ENCODE results near the gene HHIPL1.

DNA sequence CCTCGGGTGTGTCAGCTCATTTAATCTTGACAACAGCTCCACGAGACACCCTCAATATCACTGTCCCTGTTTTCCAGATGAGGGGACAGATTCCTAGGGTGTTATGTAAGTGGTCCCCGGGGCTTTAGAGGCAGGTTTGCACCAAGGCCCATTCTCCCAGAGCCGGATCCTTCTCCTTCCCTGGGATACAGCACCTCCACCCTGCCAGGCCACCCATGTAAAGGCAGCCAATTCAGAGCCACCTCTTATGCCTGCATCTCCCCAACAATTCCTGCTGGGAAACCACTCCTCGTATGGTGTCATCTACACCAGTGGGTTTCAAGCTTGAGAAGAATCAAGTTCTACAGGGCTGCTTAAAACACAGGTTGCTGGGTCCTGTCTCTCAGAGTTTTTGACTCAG, 35.1 kb downstream of the HHIPL1 start:
- TF ChIP-seq, protein P1, sequence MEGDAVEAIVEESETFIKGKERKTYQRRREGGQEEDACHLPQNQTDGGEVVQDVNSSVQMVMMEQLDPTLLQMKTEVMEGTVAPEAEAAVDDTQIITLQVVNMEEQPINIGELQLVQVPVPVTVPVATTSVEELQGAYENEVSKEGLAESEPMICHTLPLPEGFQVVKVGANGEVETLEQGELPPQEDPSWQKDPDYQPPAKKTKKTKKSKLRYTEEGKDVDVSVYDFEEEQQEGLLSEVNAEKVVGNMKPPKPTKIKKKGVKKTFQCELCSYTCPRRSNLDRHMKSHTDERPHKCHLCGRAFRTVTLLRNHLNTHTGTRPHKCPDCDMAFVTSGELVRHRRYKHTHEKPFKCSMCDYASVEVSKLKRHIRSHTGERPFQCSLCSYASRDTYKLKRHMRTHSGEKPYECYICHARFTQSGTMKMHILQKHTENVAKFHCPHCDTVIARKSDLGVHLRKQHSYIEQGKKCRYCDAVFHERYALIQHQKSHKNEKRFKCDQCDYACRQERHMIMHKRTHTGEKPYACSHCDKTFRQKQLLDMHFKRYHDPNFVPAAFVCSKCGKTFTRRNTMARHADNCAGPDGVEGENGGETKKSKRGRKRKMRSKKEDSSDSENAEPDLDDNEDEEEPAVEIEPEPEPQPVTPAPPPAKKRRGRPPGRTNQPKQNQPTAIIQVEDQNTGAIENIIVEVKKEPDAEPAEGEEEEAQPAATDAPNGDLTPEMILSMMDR (conservative IDR thresholded peaks at IDR 0.05; ENCODE audit: low read length): no peak
- TF ChIP-seq EZH2phosphoT487 (IDR thresholded peaks at IDR 0.05; ENCODE audit: borderline replicate concordance, low read depth, low read length): no peak
